Measurements from ENCODE around the gene RAD21L1.
"Not testable (repeated sequence)": the region's sequence is repeated elsewhere in the genome, so short reads cannot be mapped to it uniquely, and the experiment has no call there.

DNA sequence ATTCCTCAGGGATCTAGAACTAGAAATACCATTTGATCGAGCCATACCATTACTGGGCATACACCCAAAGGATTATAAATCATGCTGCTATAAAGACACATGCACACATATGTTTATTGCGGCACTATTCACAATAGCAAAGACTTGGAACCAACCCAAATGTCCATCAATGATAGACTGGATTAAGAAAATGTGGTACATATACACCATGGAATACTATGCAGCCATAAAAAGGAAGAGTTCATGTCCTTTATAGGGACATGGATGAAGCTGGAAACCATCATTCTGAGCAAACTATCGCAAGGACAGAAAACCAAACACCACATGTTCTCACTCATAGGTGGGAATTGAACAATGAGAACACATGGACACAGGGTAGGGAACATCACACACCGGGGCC lies 3.1 kb upstream of the RAD21L1 start:
- TF ChIP-seq, protein P1, sequence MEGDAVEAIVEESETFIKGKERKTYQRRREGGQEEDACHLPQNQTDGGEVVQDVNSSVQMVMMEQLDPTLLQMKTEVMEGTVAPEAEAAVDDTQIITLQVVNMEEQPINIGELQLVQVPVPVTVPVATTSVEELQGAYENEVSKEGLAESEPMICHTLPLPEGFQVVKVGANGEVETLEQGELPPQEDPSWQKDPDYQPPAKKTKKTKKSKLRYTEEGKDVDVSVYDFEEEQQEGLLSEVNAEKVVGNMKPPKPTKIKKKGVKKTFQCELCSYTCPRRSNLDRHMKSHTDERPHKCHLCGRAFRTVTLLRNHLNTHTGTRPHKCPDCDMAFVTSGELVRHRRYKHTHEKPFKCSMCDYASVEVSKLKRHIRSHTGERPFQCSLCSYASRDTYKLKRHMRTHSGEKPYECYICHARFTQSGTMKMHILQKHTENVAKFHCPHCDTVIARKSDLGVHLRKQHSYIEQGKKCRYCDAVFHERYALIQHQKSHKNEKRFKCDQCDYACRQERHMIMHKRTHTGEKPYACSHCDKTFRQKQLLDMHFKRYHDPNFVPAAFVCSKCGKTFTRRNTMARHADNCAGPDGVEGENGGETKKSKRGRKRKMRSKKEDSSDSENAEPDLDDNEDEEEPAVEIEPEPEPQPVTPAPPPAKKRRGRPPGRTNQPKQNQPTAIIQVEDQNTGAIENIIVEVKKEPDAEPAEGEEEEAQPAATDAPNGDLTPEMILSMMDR (IDR thresholded peaks at IDR 0.05; ENCODE audit: low read depth, low read length, poor library complexity, severe bottlenecking) = not testable (repeated sequence)
- TF ChIP-seq EZH2phosphoT487 (IDR thresholded peaks at IDR 0.05; ENCODE audit: borderline replicate concordance, low read length) = not testable (repeated sequence)

Measured in DOHH2 (cell line).